ENCODE data around the gene DNAI1.

Gene DNAI1

DNA sequence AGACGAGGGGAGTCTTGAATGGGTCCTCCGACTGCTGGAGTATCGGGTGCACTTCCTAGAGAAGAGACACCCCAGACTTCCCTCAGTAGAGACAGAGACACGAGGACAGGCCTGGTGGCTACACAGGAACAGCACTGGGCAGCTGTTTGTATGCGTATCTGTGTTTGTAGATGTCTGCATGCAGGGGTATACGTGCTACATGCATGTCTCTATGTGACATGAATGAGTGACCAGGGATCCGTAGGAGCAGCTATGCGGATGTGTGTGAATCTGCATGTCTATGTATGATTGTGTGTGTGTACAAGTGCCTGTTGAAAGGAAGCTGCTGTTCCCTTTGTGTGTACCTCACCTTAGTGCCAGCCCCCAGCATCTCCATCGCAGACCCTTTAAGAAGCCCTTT is 99.8 kb downstream of the DNAI1 start:
- Histone ChIP-seq H3K36me3 (ENCODE audit: control insufficient read depth in 2 of 2, insufficient read depth in 2 of 2, low read length in 2 of 2) (no peaks in the 10 kb centered on the region), H3K27me3 (ENCODE audit: control insufficient read depth in 1 of 2, insufficient read depth in 2 of 2, low read length in 2 of 2) (peaks cover 18 to 35% of the 10 kb centered on the region in 2 donors), H3K4me1 (ENCODE audit: control insufficient read depth, insufficient read depth, low read length) (peaks cover 7% of the 10 kb centered on the region), H3K27ac (ENCODE audit: low read length) (no peak overlapping the region), H3K4me3 (ENCODE audit: low read length in 2 of 2) (no peak overlapping the region), H3K9me3 (ENCODE audit: control insufficient read depth in 2 of 2, low read length in 2 of 2) (no peaks in the 10 kb centered on the region), H3K9ac (ENCODE audit: low read length in 2 of 2) (no peak overlapping the region)

DNA sequence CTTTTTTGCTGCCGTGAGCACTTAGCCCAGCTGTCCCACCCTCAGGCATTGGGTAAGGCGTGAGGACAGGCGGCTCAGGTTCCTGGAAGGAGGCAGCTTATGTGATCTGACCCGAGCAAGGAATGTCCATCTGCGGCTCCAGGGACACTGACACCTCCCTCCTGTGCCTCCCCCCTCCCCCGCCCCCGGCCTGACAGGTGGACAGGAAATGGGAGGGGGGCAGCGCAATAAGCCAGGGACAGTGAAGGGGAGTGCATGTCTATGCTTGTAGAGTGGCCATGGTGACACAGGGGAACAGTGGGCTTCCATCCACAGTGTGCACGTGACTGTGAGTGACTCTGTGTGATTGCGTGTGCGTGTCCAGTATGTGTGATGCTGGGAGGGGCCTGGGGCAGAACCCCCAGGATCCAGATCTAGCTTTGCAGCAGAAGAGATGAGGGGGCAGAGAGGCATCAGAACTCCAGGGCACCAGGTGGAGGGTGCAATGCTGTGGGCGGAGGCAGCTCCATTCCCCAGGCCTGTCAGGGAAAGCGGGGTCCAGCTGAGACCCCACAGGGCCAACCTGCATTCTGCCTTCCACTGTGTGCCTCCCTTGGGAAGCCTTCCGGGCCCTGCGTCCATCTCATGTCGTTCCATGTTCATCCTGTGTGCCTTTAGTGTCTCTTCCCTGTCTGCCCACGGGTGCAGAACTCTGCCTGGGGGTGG is 100.5 kb downstream of the DNAI1 start:
- Histone ChIP-seq H3K27ac (ENCODE audit: low read length) (no peak overlapping the region), H3K9me3 (ENCODE audit: control insufficient read depth in 2 of 2, low read length in 2 of 2) (no peaks in the 10 kb centered on the region), H3K4me3 (ENCODE audit: low read length in 2 of 2) (no peak overlapping the region), H3K36me3 (ENCODE audit: control insufficient read depth in 2 of 2, insufficient read depth in 2 of 2, low read length in 2 of 2) (no peaks in the 10 kb centered on the region), H3K9ac (ENCODE audit: low read length in 2 of 2) (no peak overlapping the region), H3K4me1 (ENCODE audit: control insufficient read depth, insufficient read depth, low read length) (peaks cover 7% of the 10 kb centered on the region), H3K27me3 (ENCODE audit: control insufficient read depth in 1 of 2, insufficient read depth in 2 of 2, low read length in 2 of 2) (peaks cover 19 to 35% of the 10 kb centered on the region in 2 donors)

DNA sequence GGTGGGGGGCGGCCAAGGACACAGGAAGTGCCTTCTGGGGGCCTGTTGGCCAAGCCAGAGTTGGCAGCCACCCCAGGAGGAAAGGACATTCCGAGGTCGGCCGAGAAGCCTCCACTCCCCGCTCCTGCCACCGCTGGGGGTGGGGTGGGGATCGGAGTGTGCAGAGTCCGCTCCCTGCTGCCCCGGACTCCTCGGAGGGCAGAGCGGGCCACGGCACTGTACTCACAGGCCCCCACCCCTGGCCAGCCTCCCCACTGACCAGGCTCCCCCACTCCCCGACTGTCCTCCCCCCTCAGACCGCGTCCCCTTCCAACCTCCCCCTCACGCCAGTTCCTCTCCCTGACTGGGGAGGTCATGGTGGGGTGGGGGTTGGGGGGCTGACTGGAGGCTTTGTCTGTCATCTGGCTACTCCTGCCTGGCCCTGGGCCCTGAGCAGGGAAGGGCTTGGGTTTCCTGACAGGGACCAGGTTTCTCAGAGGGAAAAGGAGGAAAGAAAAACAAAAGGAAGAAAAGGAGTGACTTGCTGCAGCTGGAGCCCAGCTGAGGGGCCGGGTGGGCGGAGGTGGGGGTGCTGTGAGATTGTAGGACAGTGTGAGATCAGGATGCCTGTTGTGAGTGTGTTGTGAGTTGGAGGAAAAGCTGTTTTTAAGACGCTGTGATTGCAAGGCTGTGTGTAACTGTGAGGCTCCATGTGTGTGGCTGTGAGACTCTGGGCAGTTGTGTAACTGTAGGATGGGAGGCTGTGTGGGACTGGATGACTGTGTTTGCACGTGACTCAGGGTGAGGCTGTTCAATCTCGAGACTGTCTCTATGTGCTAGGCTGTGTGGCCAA is 101.2 kb downstream of the DNAI1 start:
- no peaks in the 10 kb centered on the region for H3K36me3 ChIP-seq (ENCODE audit: control insufficient read depth in 2 of 2, insufficient read depth in 2 of 2, low read length in 2 of 2)
- H3K4me3 ChIP-seq (ENCODE audit: low read length in 2 of 2), result no peak overlapping the region
- H3K4me1 ChIP-seq (ENCODE audit: control insufficient read depth, insufficient read depth, low read length), result peaks cover 7% of the 10 kb centered on the region
- no peak overlapping the region for H3K27ac ChIP-seq (ENCODE audit: low read length)
- H3K27me3 ChIP-seq (ENCODE audit: control insufficient read depth in 1 of 2, insufficient read depth in 2 of 2, low read length in 2 of 2), result peaks cover 22 to 35% of the 10 kb centered on the region in 2 donors
- no peak overlapping the region for H3K9ac ChIP-seq (ENCODE audit: low read length in 2 of 2)
- H3K9me3 ChIP-seq (ENCODE audit: control insufficient read depth in 2 of 2, low read length in 2 of 2), result no peaks in the 10 kb centered on the region

DNA sequence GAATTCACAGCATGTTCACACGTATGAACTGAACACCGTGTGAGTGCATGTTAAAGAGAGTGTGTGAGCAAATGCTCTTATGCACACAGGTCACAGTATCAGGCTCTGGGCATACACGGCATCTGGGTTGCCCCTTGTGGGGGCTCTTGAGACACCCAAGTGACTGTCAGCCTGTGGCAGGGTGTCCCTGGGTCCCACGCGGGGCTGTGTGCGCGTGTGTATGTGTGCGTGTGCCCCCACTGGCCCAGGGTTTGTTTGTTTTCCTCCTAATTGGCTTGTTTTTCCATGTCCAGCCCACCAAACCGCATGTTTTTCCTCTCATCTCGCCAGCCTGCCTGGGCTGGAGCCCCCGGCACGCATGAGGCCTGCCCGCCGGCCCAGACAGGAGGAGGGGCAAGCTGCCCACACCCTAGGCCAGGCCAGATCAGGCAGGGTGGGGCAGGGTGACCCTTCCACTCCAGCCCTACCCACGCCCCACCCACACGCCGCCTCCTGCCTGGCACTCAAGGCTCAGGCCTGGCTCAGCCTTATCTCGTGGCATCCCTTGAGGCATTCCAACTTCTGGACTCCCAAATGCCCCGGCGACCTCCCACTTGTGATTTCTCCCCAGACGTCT is 102.1 kb downstream of the DNAI1 start:
- Histone ChIP-seq H3K4me3 (ENCODE audit: low read length in 2 of 2) (no peak overlapping the region), H3K27ac (ENCODE audit: low read length) (no peak overlapping the region), H3K9ac (ENCODE audit: low read length in 2 of 2) (no peak overlapping the region)

DNA sequence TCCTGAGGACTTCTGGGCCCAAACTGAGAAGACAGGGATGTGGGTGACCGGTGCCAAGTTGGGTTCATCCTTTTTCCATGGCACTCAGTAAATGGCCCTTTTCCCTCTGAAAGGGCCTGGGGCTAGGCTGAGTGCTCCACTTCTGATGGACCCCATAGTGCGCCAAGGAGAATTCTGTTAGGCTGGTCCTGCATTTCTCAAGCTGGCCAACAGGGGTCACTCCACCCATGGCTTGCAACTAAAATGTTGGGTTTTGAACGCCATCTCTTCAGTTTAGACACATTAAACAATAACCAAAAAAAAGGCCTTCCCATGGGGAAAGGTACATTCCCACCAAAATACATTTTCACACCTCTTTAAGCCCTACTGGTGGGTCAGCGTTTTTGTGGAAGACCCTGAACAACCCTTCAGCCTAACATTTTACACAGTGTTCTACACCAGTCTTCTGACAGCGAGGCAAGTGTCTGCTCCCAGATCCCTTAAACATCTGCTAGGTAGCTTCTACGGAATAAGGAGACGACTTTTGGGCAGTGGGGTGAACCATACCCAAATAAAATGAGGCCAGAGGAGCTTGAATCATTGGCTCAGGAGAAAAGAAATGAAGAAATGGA is 103.6 kb downstream of the DNAI1 start:
- Histone ChIP-seq H3K36me3 (ENCODE audit: control insufficient read depth in 2 of 2, insufficient read depth in 2 of 2, low read length in 2 of 2) (no peaks in the 10 kb centered on the region), H3K4me3 (ENCODE audit: low read length in 2 of 2) (no peak overlapping the region), H3K9me3 (ENCODE audit: control insufficient read depth in 2 of 2, low read length in 2 of 2) (no peaks in the 10 kb centered on the region), H3K9ac (ENCODE audit: low read length in 2 of 2) (no peak overlapping the region), H3K27ac (ENCODE audit: low read length) (no peak overlapping the region), H3K4me1 (ENCODE audit: control insufficient read depth, insufficient read depth, low read length) (peaks cover 7% of the 10 kb centered on the region), H3K27me3 (ENCODE audit: control insufficient read depth in 1 of 2, insufficient read depth in 2 of 2, low read length in 2 of 2) (peaks cover 24 to 30% of the 10 kb centered on the region in 2 donors)

More for the DNA sequence above, 102.1 kb downstream of the DNAI1 start:
- Histone ChIP-seq H3K4me1 (ENCODE audit: control insufficient read depth, insufficient read depth, low read length) (peaks cover 7% of the 10 kb centered on the region), H3K36me3 (ENCODE audit: control insufficient read depth in 2 of 2, insufficient read depth in 2 of 2, low read length in 2 of 2) (no peaks in the 10 kb centered on the region), H3K27me3 (ENCODE audit: control insufficient read depth in 1 of 2, insufficient read depth in 2 of 2, low read length in 2 of 2) (peaks cover 25 to 35% of the 10 kb centered on the region in 2 donors), H3K9me3 (ENCODE audit: control insufficient read depth in 2 of 2, low read length in 2 of 2) (no peaks in the 10 kb centered on the region)

DNA sequence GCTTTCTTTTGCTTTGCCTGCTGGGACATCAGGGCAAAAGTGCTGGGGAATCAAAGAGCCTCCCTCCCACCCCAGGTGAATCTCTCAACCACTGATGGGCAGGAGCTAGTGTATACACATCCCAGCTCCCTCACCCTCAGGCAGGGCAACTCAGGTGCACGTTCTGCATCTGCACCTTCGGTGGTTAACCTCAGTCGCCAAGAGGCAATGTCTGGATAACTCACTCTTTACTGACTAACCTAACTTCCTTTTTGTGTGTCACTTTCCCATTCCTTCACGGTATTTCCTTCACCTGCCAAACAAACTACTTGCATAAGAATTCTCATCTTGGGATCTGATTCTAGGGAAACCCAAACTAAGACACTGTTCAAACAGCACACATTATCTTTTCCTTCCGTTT is 104.7 kb downstream of the DNAI1 start:
- no peak overlapping the region for H3K9ac ChIP-seq (ENCODE audit: low read length in 2 of 2)
- peaks cover 7% of the 10 kb centered on the region for H3K4me1 ChIP-seq (ENCODE audit: control insufficient read depth, insufficient read depth, low read length)
- H3K27me3 ChIP-seq (ENCODE audit: control insufficient read depth in 1 of 2, insufficient read depth in 2 of 2, low read length in 2 of 2), result peaks cover 21 to 22% of the 10 kb centered on the region in 2 donors
- H3K36me3 ChIP-seq (ENCODE audit: control insufficient read depth in 2 of 2, insufficient read depth in 2 of 2, low read length in 2 of 2), result no peaks in the 10 kb centered on the region
- no peaks in the 10 kb centered on the region for H3K9me3 ChIP-seq (ENCODE audit: control insufficient read depth in 2 of 2, low read length in 2 of 2)
- no peak overlapping the region for H3K27ac ChIP-seq (ENCODE audit: low read length)
- no peak overlapping the region for H3K4me3 ChIP-seq (ENCODE audit: low read length in 2 of 2)

DNA sequence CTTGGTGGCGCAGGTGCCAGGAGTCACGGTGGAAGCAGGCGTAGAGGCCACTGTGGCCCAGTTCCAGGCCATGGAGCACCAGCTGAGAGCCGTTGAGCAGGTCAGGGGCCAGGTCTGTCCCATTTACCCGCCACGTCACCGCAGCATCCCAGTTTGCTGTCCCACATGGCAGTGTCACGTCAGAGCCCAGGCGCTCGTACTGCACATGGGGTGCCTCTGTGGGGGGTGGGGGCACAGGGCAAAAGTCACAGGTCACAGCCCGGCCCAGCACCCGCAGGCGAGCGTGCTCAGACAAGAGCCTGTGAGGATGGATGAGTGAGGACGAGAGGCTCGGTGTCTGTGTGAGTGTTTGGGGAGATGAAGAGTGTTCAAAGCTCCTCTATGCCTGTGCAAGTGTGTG is 106.0 kb downstream of the DNAI1 start:
- Histone ChIP-seq H3K4me1 (ENCODE audit: control insufficient read depth, insufficient read depth, low read length) (peaks cover 3% of the 10 kb centered on the region), H3K36me3 (ENCODE audit: control insufficient read depth in 2 of 2, insufficient read depth in 2 of 2, low read length in 2 of 2) (no peaks in the 10 kb centered on the region), H3K9ac (ENCODE audit: low read length in 2 of 2) (no peak overlapping the region), H3K9me3 (ENCODE audit: control insufficient read depth in 2 of 2, low read length in 2 of 2) (no peaks in the 10 kb centered on the region), H3K27ac (ENCODE audit: low read length) (no peak overlapping the region), H3K4me3 (ENCODE audit: low read length in 2 of 2) (no peak overlapping the region), H3K27me3 (ENCODE audit: control insufficient read depth in 1 of 2, insufficient read depth in 2 of 2, low read length in 2 of 2) (peaks cover 8 to 21% of the 10 kb centered on the region in 2 donors)

DNA sequence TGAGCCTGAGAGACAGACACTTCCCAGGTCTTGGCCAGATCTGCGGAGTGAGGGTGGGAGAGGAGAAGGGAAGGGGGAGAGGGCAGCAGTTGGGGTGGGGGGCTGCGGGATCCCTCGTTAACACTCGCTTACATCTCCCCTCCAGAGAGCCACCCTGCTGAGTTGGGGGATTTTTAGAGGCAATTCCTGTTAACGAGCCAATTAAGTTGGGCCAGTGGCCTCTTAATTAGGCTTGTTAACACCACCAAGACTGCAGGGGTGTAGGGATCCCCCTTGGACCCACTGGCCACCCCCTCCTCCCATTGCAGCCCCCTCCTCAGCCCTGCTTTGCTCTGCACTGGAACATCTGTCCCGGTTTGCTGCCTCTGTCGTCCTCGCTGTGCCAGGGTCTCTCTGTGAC is 107.3 kb downstream of the DNAI1 start:
- Histone ChIP-seq H3K9ac (ENCODE audit: low read length in 2 of 2) (no peak overlapping the region), H3K4me1 (ENCODE audit: control insufficient read depth, insufficient read depth, low read length) (peaks cover 9% of the 10 kb centered on the region), H3K4me3 (ENCODE audit: low read length in 2 of 2) (no peak overlapping the region), H3K9me3 (ENCODE audit: control insufficient read depth in 2 of 2, low read length in 2 of 2) (no peaks in the 10 kb centered on the region), H3K36me3 (ENCODE audit: control insufficient read depth in 2 of 2, insufficient read depth in 2 of 2, low read length in 2 of 2) (no peaks in the 10 kb centered on the region), H3K27ac (ENCODE audit: low read length) (no peak overlapping the region), H3K27me3 (ENCODE audit: control insufficient read depth in 1 of 2, insufficient read depth in 2 of 2, low read length in 2 of 2) (peaks cover 0 to 17% of the 10 kb centered on the region in 2 donors)

DNA sequence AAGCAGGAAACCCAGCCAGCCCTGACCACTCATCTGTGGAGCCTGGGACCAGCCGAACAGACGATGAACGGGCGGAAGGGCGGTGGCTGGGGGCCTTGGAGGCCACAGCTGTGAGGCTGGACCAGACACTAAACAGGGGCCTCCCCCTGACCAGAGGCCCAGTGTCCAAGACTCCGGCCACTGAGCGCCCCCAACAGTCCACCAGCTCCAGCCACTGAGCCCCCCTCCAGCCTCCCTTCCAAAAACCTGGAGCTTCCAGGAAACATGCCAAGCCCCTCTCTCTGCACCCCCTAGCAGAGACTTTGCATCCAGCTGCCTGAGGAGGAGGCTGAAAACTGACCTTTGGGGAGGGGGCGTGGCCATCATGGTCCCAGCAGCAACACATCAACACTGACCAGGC is 107.7 kb downstream of the DNAI1 start:
- H3K36me3 ChIP-seq (ENCODE audit: control insufficient read depth in 2 of 2, insufficient read depth in 2 of 2, low read length in 2 of 2), result no peaks in the 10 kb centered on the region
- peaks cover 0 to 17% of the 10 kb centered on the region in 2 donors for H3K27me3 ChIP-seq (ENCODE audit: control insufficient read depth in 1 of 2, insufficient read depth in 2 of 2, low read length in 2 of 2)
- no peak overlapping the region for H3K27ac ChIP-seq (ENCODE audit: low read length)

DNA sequence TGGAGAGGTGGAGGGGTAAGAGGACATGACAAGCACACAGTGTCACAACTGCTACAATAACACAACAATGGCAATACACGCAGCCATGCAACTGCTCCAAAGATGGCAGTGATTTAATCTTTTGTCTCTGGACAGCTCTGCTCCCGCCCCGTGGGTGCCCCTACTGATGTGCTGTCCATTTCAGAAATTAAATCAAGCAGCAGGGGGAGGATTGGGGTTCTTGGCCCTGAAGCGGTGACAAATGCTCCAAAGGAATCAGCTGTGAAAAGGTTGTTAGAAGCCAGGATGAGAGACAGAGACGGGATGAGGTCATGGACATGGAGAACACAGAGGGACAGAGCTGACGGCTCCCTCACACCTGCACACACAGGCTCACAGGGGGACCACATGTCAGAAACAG is 108.4 kb downstream of the DNAI1 start:
- H3K27ac ChIP-seq (ENCODE audit: low read length), result no peak overlapping the region
- H3K4me1 ChIP-seq (ENCODE audit: control insufficient read depth, insufficient read depth, low read length), result peaks cover 17% of the 10 kb centered on the region
- H3K4me3 ChIP-seq (ENCODE audit: low read length in 2 of 2), result no peak overlapping the region
- H3K27me3 ChIP-seq (ENCODE audit: control insufficient read depth in 1 of 2, insufficient read depth in 2 of 2, low read length in 2 of 2), result peaks cover 0 to 16% of the 10 kb centered on the region in 2 donors
- H3K9ac ChIP-seq (ENCODE audit: low read length in 2 of 2), result no peak overlapping the region
- H3K9me3 ChIP-seq (ENCODE audit: control insufficient read depth in 2 of 2, low read length in 2 of 2), result no peaks in the 10 kb centered on the region
- no peaks in the 10 kb centered on the region for H3K36me3 ChIP-seq (ENCODE audit: control insufficient read depth in 2 of 2, insufficient read depth in 2 of 2, low read length in 2 of 2)

More for the DNA sequence above, 107.7 kb downstream of the DNAI1 start:
- peaks cover 14% of the 10 kb centered on the region for H3K4me1 ChIP-seq (ENCODE audit: control insufficient read depth, insufficient read depth, low read length)
- H3K9ac ChIP-seq (ENCODE audit: low read length in 2 of 2), result no peak overlapping the region
- H3K9me3 ChIP-seq (ENCODE audit: control insufficient read depth in 2 of 2, low read length in 2 of 2), result no peaks in the 10 kb centered on the region
- no peak overlapping the region for H3K4me3 ChIP-seq (ENCODE audit: low read length in 2 of 2)

All from stomach smooth muscle (tissue), 2 donors.